Mesothelial cell of epicardium (in vitro differentiated cells): ENCODE results near the gene RBP2. TPM values are rescaled to one million over a fixed set of nuclear protein-coding genes. Genes with fewer than 3 reads are reported as not detected.

Experiments
- DNase-seq, 2 experiments: peaks; one replicate each; pipeline ENCODE4 v3.0.0; 2021; ENCODE audit warnings: low spot score in 2 of 2; ENCODE audit not compliant: unreplicated experiment in 2 of 2
- H3K27ac Mint-ChIP-seq: 2 replicates; pipeline ENCODE4 v1.8.0; 2021; ENCODE audit warnings: mixed read lengths
- H3K27me3 Mint-ChIP-seq: 2 replicates; pipeline ENCODE4 v1.8.0; 2021; ENCODE audit warnings: low read depth, mixed read lengths
- H3K36me3 Mint-ChIP-seq: 2 replicates; pipeline ENCODE4 v1.8.0; 2021; ENCODE audit warnings: mixed read lengths
- H3K4me1 Mint-ChIP-seq: 2 replicates; pipeline ENCODE4 v1.8.0; 2021; ENCODE audit warnings: mixed read lengths
- H3K4me3 Mint-ChIP-seq: 2 replicates; pipeline ENCODE4 v1.8.0; 2021; ENCODE audit warnings: mild to moderate bottlenecking, moderate library complexity, mixed read lengths
- H3K9me3 Mint-ChIP-seq: 2 replicates; pipeline ENCODE4 v1.8.0; 2021; ENCODE audit warnings: mixed read lengths
- total RNA-seq: library from RNA; stranded (reverse); gene quantifications from 3 replicates; pipeline ENCODE4 v1.2.1, GENCODE V29; 2021
- TF ChIP-seq, protein P1 (sequence below): fragments of 200-600 bp; sonication (generic); IDR thresholded peaks from one replicate; pipeline ENCODE4 v1.5.0; 2021; ENCODE audit warnings: antibody characterized with exemption; ENCODE audit not compliant: unreplicated experiment

RBP2 gene
- total RNA-seq, 1 donor from 2014 or later: not detected

DNA sequence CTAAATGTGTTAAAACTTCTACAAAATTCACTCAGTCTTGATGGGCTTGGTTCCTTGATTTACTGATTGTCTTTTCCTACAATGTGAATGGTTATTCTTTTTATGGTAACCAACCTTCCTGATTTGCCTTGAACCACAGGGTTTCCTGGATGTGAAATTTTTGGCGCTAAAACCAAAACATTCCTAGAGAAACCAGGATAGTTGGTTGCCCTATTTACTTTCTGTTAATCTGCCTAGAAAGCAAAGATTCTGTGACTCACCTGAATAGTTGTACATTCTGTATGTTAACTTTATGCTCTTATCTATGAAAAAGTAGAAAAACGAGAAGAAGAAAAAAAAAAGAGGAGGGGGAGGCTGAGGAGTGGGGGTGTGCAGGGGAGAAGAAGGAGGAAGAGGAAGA is 23.2 kb upstream of the RBP2 start:
- H3K4me1 Mint-ChIP-seq: peaks cover 12% of the 10 kb centered on the region
- TF ChIP-seq, protein P1, sequence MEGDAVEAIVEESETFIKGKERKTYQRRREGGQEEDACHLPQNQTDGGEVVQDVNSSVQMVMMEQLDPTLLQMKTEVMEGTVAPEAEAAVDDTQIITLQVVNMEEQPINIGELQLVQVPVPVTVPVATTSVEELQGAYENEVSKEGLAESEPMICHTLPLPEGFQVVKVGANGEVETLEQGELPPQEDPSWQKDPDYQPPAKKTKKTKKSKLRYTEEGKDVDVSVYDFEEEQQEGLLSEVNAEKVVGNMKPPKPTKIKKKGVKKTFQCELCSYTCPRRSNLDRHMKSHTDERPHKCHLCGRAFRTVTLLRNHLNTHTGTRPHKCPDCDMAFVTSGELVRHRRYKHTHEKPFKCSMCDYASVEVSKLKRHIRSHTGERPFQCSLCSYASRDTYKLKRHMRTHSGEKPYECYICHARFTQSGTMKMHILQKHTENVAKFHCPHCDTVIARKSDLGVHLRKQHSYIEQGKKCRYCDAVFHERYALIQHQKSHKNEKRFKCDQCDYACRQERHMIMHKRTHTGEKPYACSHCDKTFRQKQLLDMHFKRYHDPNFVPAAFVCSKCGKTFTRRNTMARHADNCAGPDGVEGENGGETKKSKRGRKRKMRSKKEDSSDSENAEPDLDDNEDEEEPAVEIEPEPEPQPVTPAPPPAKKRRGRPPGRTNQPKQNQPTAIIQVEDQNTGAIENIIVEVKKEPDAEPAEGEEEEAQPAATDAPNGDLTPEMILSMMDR: no peak
- H3K27ac Mint-ChIP-seq: no peak overlapping the region
- peaks cover 17% of the 10 kb centered on the region for H3K9me3 Mint-ChIP-seq
- no peaks in the 10 kb centered on the region for H3K27me3 Mint-ChIP-seq
- no peak for DNase-seq
- peaks cover 16% of the 10 kb centered on the region for H3K36me3 Mint-ChIP-seq
- no peak overlapping the region for H3K4me3 Mint-ChIP-seq

DNA sequence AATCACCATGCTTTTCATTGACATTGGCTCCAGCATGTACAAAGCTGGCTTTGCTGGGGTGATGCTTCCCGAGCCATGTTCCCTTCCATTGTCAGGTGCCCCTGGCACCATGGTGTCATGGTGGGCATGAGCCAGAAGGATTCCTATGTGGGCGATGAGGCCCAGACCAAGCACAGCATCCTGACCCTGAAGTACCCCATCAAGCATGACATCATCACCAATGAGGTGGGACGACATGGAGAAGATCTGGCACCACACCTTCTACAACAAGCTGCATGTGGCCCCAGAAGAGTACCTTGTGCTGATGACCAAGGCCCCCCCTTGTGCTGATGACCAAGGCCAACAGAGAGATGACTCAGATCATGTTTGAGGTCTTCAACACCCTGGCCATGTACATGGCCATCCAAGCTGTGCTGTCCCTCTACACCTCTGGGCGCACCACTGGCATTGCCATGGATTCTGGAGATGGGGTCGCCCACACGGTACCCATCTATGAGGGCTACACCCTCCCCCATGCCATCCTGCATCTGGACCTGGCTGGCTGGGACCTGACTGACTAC is 17.6 kb upstream of the RBP2 start:
- no peak overlapping the region for H3K4me3 Mint-ChIP-seq
- DNase-seq: no peak
- H3K27me3 Mint-ChIP-seq: no peaks in the 10 kb centered on the region
- TF ChIP-seq, protein P1: no peak
- no peak overlapping the region for H3K27ac Mint-ChIP-seq
- peaks cover 34% of the 10 kb centered on the region for H3K36me3 Mint-ChIP-seq
- H3K4me1 Mint-ChIP-seq: peaks cover 18% of the 10 kb centered on the region
- peaks cover 39% of the 10 kb centered on the region for H3K9me3 Mint-ChIP-seq

DNA sequence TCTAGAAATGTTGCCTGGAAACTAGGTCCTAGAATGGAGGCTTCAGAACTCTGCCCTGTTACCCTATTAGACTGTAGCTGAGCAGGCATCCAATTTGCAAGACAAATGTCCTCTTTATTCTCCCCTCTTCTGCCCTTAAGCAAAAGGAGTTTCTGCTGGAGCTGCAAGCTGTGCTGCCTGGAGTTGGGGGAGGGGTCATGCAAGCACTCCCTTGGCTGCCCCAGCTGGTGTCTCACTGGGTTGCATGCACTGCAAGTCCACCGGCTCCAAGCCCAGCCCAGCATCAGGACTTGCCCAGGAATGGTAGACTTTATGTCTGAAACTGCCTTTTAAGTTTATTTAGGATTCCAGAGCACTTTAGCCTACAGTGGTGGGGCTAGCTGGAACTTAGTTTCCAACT is 15.7 kb upstream of the RBP2 start:
- no peak overlapping the region for H3K27ac Mint-ChIP-seq
- H3K4me3 Mint-ChIP-seq: no peak overlapping the region
- peaks cover 55% of the 10 kb centered on the region for H3K9me3 Mint-ChIP-seq
- H3K27me3 Mint-ChIP-seq: no peaks in the 10 kb centered on the region
- peaks cover 48% of the 10 kb centered on the region for H3K36me3 Mint-ChIP-seq
- TF ChIP-seq, protein P1: no peak
- H3K4me1 Mint-ChIP-seq: peaks cover 11% of the 10 kb centered on the region
- no peak for DNase-seq

DNA sequence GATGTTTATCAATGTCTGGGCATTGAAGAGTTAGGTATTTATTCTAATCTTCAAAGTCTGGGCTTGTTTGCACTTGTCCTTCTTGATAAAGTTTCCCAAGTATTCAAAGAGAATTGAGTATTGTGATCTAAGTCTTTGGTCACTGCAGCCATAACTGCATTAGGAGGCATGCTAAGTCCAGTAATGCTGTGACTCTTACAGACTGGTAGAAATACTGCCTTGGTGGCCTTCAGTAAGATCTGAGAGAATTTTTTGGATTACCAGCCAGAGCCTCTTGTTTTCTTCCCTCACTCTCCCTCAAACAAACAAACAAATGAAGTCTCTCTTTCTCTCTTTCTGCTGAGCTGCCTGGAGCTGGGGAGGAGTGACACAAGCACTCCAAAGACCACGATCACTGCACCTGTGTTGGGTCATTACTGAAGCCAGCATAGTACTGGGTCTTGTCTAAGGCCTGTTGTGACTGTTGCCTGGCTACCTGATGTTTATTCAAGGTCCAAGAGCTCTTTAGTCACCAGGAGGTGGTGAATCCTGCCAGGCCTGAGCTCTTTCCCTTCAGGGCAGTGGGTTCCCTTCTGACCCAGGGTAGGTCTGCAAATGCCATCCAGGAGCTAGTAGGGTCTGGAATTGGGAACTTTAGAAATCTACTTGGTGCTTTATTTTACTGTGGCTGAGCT is 14.8 kb upstream of the RBP2 start:
- peaks cover 46% of the 10 kb centered on the region for H3K36me3 Mint-ChIP-seq
- no peak for DNase-seq
- TF ChIP-seq, protein P1: no peak
- H3K4me3 Mint-ChIP-seq: no peak overlapping the region
- H3K27me3 Mint-ChIP-seq: no peaks in the 10 kb centered on the region
- peaks cover 11% of the 10 kb centered on the region for H3K4me1 Mint-ChIP-seq
- H3K27ac Mint-ChIP-seq: peak overlapping the region; percentile 25
- peaks cover 51% of the 10 kb centered on the region for H3K9me3 Mint-ChIP-seq

DNA sequence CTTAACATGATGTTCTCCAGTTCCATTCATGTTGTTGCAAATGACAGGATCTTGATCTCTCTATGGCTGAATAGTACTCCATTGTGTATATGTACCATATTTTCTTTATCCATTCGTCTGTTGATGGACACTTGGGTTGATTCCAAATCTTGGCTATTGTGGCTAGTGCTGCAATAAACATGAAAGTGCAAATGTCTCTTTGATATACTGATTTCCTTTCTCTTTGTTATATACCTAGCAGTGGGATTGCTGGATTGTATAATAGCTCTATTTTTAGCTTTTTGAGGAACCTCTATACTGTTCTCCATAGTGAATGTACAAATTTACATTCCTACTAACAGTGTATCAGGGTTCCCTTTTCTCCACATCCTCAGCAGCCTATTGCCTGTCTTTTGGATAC is 5.9 kb upstream of the RBP2 start:
- peaks cover 44% of the 10 kb centered on the region for H3K9me3 Mint-ChIP-seq
- TF ChIP-seq, protein P1: no peak
- peaks cover 18% of the 10 kb centered on the region for H3K36me3 Mint-ChIP-seq
- H3K27ac Mint-ChIP-seq: no peak overlapping the region
- DNase-seq: no peak
- H3K4me1 Mint-ChIP-seq: peaks cover 6% of the 10 kb centered on the region
- no peaks in the 10 kb centered on the region for H3K27me3 Mint-ChIP-seq
- H3K4me3 Mint-ChIP-seq: no peak overlapping the region
